Stimulated activated CD8-positive, alpha-beta memory T cell treated with anti-CD3 and anti-CD28 coated beads, Interleukin-4, amount 100 ng/mL, for 4 hours (primary cell): ENCODE data around the gene KRT77.
"Not testable (repeated sequence)": the region's sequence is repeated elsewhere in the genome, so short reads cannot be mapped to it uniquely, and the experiment has no call there.

Experiments
- DNase-seq, 2 donors: peaks; one replicate each; pipeline ENCODE4 v3.0.0-alpha.2; 2020; ENCODE audit warnings: low read depth in 2 of 2, low spot score in 1 of 2

Gene KRT77

GRCh38 chr12:52677671-52678070, 25.7 kb downstream of the KRT77 start:
- DNase-seq: no peak

DNA sequence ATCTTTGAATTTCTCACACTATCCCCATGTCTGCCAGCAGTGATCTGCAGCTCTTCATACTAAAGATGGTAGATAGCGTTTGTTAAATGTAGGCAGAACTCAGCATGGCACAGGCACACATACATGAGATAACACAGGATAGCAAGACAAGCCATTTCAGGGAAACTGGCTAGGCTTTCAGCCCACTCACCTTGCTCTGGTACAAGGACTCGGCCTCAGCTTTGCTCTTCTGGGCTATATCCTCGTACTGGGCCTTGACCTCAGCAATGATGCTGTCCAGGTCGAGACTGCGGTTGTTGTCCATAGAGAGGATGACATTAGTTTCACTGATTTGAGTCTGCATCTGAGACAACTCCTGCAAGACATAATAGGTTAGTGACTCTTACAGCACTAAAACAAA, 26.2 kb downstream of the KRT77 start:
- no peak for DNase-seq

GRCh38 chr12:52676163-52676562, 27.2 kb downstream of the KRT77 start:
- no peak for DNase-seq

DNA sequence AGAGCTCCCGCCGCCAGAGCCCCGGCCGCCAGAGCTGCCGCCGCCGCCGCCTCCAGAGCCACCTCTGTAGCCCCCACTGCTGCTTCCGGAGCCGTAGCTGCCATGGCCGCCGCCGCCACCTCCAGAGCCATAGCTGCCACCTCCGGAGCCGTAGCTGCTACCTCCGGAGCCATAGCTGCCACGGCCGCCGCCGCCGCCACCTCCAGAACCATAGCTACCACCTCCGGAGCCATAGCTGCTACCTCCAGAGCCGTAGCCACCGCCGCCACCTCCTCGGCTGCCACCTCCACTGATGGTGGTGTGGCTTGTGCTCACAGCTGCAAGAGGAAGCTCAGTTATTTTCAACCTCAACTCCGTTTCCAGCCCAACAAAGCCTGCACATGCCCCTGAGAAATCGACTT, 28.0 kb downstream of the KRT77 start:
- DNase-seq: no peak

DNA sequence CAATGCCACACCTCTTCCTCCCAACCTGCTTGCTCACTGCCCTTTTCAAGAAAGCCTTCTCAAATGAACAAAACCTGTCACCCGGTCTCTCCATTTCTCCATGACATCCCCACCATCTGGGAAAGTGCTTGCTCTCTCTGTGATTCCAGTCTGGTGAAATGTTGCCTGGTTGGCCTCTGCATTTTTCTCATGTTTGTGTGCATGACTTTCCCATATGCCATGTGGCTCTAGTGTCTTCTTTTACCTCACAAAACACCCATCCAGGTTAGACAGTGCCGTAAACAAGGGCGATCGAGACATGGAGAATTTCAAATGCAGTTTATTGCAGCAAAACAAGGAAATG, 28.9 kb downstream of the KRT77 start:
- no peak for DNase-seq

DNA sequence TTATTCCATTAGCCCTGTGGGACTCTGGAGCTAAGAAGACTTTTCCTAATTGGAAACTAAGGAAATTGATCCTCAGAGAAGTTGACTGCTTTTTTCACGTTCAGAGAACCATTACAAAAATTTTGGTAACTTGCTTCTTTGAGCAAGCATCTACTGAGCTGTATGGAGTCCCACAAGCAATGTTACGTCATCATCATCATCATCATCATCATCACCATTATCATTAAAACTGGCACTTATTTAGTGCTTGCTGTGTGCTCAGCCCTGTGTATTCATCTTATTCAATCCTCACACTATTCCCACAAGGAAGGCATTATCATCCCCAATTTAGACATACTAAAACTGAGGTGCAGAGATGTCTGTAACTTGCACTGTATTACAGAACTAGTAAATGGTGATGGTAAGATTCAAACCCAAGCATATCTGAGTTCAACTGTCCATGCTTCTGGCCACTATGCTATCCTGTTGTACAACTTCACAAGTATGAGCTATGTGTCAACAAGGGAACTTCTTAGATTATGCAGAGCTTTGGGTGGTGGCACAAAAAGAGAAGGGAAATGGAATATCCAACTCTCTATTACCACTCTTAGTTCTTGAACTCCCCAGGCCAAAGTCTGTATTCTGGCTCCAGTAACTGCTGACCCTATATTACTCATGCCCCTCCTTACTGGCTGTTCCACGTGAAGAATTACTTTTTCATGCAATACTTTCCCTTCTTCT, 29.5 kb downstream of the KRT77 start:
- DNase-seq: no peak

- DNase-seq: no peak
These were observed 30.1 kb downstream of the KRT77 start for GRCh38 chr12:52673217-52673616.

DNA sequence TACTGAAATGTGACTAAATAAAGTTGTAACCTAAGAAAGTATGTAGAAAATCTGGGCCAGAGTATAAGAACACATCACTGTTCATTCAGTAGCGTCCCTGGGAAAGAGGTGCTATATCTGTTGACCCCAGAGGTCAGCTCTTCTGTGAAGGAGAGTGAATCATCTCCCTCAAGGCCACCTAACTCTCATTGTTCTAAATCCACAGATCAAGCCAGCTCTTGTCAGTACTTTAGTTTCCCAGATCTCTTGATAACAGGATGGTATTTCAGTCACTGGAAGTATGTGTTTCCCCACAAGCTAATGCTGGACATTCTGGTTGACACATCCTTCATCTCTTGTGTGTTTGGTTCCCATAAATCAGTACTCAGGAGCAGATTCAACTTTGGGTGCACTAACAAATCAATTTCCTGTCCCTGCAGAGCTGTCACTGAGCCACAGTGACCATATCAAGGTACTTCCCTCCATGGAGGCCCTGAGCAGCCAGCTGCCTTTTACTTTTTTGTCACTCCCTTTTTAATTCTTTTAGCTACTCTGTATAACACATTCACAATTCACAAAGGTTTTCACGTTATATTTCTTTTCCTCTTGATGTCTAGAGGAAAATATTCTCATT, 30.9 kb downstream of the KRT77 start:
- DNase-seq: no peak

DNA sequence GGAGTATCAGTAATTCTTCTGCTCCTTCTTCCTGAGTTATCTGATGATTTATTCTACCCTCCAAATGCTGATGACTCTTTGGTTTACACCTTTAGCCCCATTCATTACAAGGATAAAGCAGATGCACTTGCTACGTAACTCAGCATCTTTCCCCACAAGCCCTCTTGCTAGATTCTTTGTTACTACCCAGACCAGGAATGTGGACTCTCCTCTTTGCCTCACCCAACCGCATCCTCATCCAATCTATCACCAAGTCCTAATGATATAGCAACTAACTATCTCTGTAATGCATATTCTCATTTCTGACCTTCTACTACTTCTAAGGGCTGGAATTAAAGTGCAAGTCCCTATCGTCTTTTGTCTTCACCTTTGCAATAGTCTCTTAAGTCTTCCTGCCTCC, 32.4 kb downstream of the KRT77 start:
- no peak for DNase-seq

DNA sequence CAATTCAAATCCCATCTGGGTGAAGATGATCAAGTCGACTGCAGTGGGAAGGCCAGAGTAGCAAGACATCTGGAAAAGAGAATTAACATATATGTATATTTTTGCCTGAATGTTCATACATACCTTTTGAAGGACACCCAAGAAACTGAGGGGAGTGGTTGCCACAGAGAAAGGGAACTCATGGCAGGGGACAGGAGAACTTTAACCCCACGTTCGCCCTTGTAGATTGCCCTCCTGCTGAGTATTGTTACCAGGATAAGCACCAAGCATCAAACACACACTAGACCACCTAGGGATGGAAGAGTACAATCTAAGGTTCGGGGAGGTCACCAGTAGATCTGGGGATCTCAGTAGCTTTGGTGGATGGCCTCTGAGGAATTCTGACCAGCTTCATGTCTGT, 32.8 kb downstream of the KRT77 start:
- no peak for DNase-seq

DNA sequence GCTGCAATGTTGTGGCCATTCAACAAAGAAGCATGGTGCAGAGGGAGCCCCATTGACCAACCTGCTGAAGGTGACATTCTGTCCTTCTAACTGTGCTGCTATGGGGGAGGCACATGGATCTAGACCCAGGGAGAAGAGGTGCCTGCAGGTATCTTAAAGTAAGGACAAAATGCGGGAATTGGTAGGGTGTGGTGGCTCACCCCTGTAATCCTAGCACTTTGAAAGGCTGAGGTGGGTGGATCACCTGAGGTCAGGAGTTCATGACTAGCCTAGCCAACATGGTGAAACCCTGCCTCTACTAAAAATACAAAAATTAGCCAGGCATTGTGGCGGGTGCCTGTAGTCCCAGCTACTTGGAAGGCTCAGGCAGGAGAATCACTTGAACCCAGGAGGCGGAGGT, 33.4 kb downstream of the KRT77 start:
- DNase-seq: not testable (repeated sequence)

DNA sequence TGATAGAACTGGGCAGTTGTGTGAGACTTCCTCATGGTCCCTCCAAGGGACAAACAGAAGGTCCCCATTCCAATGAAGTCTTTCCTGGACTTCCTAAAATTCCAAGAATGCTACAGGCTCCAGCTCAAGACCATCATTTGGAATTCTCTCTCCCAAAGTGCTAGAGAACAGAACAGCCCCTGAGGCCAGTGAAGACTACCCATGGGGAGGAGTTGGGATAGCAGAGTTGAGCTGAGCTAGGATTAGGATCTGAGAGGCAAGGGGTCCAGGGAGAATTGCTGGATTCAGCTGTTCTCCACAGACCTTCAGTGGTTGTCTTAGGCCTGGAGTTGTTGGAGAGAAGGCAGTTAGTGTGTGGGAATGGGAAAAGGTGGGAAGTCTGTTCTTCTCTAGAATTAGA, 33.9 kb downstream of the KRT77 start:
- no peak for DNase-seq

- DNase-seq: no peak
These were observed 35.4 kb downstream of the KRT77 start for GRCh38 chr12:52667931-52668330.

DNA sequence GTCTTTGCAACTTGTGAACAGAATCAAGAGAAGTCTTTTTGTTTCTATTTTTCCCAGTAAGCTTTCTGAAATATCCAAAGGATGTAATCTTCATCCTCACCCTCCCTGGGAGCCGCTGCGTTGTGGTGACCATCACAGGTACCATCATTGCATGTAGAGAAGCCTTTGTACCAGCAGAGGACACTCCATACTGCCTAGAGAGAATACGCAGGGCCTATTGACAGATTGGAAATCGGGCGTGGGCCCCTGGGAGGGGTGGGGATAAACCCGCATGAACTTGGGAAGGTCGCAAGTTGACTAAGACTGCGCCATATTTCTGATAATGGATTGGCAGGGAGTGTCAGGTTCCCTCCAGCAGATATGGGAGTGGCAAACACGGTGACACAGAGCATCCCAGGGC, 35.8 kb downstream of the KRT77 start:
- DNase-seq: no peak

- no peak for DNase-seq
These were observed 36.9 kb downstream of the KRT77 start for GRCh38 chr12:52666471-52666870.

DNA sequence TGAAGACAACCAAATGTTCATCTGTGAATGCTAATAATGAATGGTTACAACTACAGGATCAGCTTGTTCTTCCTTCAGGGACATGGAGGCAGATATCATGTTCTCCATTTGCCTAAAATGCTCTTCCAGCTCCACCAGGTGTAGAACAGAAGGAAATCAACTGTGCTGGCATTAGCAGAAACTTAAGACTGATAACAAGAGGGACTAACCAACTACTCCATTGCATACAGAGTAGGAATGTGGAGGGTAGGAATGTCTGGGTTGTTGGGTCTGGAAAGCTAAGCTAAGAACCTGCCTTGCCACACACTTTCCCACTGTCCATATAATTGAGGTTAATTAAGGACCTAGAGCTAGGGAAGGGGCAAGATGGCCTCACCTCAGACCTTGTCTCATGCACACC, 39.9 kb downstream of the KRT77 start:
- no peak for DNase-seq

- DNase-seq: no peak
These were observed 40.5 kb downstream of the KRT77 start for GRCh38 chr12:52662918-52663229.

DNA sequence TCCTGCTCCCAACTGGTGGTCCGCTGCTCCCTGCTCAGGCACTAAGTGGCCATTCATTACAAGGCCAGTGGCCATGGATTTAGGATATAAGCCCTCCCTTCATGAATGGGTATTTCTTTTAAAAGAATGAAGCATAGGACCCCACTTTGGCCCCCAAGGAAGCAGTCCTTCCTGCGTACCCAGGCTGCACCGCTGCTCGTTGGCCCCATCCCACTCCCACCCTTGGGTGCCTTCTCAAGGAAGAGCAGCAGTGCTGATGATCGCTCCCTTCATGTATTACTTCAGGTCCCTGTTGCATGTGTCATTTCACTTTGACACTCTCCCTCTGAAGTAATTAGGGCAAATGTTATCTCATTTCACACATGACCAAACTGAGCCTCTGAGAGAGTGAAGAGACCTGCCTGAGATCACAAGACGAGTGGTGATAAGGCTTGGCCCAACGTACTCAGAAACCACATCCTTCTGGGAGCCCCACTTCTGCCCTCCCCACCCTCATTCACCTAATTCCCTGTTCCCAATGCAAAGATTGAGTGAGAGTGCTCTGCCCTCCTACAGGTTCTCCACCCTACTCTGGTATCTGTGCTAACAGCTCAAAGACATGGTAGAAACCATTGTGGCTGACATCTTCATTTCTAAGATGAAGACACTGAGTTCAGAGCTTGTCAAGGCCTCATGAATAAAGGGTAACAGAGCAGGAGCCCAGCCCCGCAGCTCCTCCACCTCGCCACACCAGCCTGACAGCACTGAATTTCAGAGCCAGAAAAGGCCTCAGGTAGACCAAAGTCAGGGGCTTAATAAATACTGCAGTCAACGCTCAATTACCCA, 41.0 kb downstream of the KRT77 start:
- DNase-seq: no peak

GRCh38 chr12:52661668-52662067, 41.7 kb downstream of the KRT77 start:
- no peak for DNase-seq

GRCh38 chr12:52660934-52661499, 42.3 kb downstream of the KRT77 start:
- DNase-seq: no peak

DNA sequence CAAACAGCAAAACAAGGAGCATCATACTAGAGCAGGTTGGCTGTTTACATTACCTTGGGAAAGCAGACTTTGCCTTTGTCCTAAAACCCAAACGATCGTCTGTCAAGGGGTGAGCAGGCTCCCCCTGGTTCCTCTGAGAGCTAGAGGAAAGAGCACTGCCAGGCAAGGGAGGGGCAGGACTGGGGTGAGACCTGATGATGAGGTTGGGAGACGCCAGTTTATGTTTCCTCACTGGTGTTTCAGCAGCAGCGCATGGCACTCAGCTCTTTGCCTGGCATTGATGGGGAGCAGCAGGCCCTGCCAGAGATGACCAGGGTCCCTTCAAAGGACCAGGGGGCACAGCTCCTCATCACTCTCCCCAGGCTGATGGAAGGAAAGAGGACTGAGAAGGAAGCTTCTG, 43.4 kb downstream of the KRT77 start:
- no peak for DNase-seq

- DNase-seq: no peak
These were observed 43.9 kb downstream of the KRT77 start for GRCh38 chr12:52659395-52659794.
